ENCODE measurements around the gene FASN.

DNA sequence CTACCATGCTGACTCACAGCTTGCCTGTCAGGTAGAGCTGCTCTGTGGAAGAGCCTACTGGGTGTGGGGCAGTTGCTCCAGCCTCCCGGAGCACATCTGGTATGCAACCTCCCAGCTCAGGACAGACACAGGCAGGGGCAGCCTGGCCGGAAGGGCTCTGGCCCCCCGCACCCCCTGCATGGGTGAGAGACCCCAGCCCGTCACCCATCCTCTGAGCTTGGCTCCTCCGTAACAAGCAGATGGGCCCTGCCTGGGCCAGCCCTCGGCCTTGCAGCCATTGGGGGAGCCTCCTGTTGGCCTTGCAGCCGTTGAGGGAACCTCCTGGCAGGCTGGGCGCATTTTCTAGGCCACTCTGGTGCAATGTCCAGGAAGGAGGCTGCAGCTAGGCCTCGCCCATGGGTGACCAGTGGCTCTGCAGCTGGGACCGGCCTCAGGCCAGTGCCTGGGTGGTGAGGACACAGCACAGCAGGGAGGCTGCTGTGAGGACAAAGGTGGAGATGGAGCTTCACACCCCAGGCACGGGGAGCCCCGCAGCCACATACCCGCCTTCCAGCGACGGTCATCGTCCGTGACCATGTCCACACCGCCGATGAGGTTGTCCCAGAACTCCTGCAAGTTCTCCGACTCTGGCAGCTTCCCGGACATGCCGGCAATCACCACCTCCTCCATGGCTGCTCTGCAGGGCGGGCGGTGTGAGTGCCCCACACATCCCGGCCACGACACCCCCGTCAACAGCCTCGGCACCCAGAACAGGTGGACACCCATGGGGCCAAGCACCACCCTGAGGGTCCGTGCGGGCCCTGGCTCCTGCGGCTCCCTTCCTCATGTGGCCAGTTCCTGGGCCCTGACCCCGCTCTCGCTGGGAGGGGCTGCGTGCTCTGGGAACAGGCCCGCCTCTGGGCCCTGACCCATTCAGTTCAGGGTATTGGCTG lies 2.0 kb downstream of the FASN start:
- TF ChIP-seq, protein P1, sequence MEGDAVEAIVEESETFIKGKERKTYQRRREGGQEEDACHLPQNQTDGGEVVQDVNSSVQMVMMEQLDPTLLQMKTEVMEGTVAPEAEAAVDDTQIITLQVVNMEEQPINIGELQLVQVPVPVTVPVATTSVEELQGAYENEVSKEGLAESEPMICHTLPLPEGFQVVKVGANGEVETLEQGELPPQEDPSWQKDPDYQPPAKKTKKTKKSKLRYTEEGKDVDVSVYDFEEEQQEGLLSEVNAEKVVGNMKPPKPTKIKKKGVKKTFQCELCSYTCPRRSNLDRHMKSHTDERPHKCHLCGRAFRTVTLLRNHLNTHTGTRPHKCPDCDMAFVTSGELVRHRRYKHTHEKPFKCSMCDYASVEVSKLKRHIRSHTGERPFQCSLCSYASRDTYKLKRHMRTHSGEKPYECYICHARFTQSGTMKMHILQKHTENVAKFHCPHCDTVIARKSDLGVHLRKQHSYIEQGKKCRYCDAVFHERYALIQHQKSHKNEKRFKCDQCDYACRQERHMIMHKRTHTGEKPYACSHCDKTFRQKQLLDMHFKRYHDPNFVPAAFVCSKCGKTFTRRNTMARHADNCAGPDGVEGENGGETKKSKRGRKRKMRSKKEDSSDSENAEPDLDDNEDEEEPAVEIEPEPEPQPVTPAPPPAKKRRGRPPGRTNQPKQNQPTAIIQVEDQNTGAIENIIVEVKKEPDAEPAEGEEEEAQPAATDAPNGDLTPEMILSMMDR (IDR thresholded peaks at IDR 0.05; ENCODE audit: low read length): no peak
- TF ChIP-seq EZH2phosphoT487 (IDR thresholded peaks at IDR 0.05; ENCODE audit: low read length): no peak
- TF ChIP-seq EZH2 (optimal IDR thresholded peaks at IDR 0.05; ENCODE audit: low read depth, low read length): no peak

All from MM.1S (cell line).